Activated B cell treated with CpG ODN at 0.5 μM for 24 hours (primary cell): Measurements from ENCODE around the gene ABLIM2. TPM values are rescaled to one million over a fixed set of nuclear protein-coding genes. Genes with fewer than 3 reads are reported as not detected.

Experiments
- ATAC-seq: fragments of 200-7000 bp; cut with Tn5 transposase; one replicate; pipeline ENCODE4 v1.10.0; 2021; ENCODE audit warnings: low read depth, mild to moderate bottlenecking, moderate library complexity
- CTCF ChIA-PET: fragments of 350-600 bp; sonication (Branson Sonifier 250); formaldehyde crosslinking; loops from one replicate; lab custom pipeline; 2021; ENCODE audit warnings: antibody characterized with exemption; lab: Charles Lee
- POLR2A ChIA-PET: fragments of 350-600 bp; sonication (Branson Sonifier 250); formaldehyde crosslinking; loops from one replicate; lab custom pipeline; 2021; ENCODE audit warnings: antibody characterized with exemption; lab: Charles Lee
- DNase-seq: peaks from one replicate; pipeline ENCODE4 v3.0.0; 2022
- H3K27ac Mint-ChIP-seq: one replicate; pipeline ENCODE4 v1.8.0; 2020; ENCODE audit warnings: mixed read lengths
- H3K27me3 Mint-ChIP-seq: one replicate; pipeline ENCODE4 v1.8.0; 2021; ENCODE audit warnings: mixed read lengths
- H3K36me3 Mint-ChIP-seq: one replicate; pipeline ENCODE4 v1.8.0; 2021; ENCODE audit warnings: low read depth, mixed read lengths
- H3K4me1 Mint-ChIP-seq: one replicate; pipeline ENCODE4 v1.8.0; 2021; ENCODE audit warnings: mixed read lengths
- H3K4me3 Mint-ChIP-seq: one replicate; pipeline ENCODE4 v1.8.0; 2020; ENCODE audit warnings: mild to moderate bottlenecking, mixed read lengths
- H3K9me3 Mint-ChIP-seq: one replicate; pipeline ENCODE4 v1.8.0; 2020; ENCODE audit warnings: mixed read lengths
- CTCF ChIP-seq: fragments of 200-600 bp; IDR thresholded peaks from one replicate; pipeline ENCODE4 v1.8.0; 2022; ENCODE audit warnings: antibody characterized with exemption, mild to moderate bottlenecking
- intact Hi-C: fragments of 100-400 bp; cut with micrococcal nuclease; formaldehyde crosslinking; loops from one replicate; pipeline ENCODE4 v1.15.1; 2024
- total RNA-seq: library from RNA; stranded (reverse); gene quantifications from 2 replicates; pipeline ENCODE4 v1.2.3, GENCODE V29; 2022

The ABLIM2 gene
- total RNA-seq, 1 donor from 2014 or later: 5.2 TPM

- no peak overlapping the region for H3K4me3 Mint-ChIP-seq
- H3K9me3 Mint-ChIP-seq: no peaks in the 10 kb centered on the region
- no peaks in the 10 kb centered on the region for H3K4me1 Mint-ChIP-seq
- no peak for ATAC-seq
- TF ChIP-seq CTCF: no peak
- CTCF ChIA-PET: no interaction called here
- peaks cover 5% of the 10 kb centered on the region for H3K27me3 Mint-ChIP-seq
- no peak overlapping the region for H3K27ac Mint-ChIP-seq
- POLR2A ChIA-PET: no interaction called here
- no peaks in the 10 kb centered on the region for H3K36me3 Mint-ChIP-seq
- intact Hi-C loops: no loop called here
- no peak for DNase-seq
These were observed 55.8 kb downstream of the ABLIM2 start for GRCh38 chr4:8102831-8103230.

DNA sequence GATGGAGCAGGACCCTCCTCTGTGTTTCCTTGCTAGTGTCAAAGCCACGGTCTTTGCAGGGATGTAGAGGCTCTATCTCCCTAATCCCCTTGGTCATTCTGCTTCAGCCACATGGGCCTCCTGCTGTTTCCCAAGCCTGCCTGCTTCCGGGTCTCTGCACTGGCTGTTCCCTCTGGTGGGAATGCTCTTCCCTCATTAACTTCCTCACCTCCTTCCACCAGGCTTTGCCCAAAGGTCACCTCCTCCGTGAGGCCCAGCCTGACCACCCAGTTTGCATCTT lies 56.6 kb downstream of the ABLIM2 start:
- H3K36me3 Mint-ChIP-seq: no peaks in the 10 kb centered on the region
- no peak overlapping the region for H3K4me3 Mint-ChIP-seq
- no peaks in the 10 kb centered on the region for H3K9me3 Mint-ChIP-seq
- peaks cover 3% of the 10 kb centered on the region for H3K27me3 Mint-ChIP-seq
- DNase-seq (no peak), ATAC-seq (no peak)
- ChIA-PET POLR2A (no interaction called here), CTCF (no interaction called here)
- H3K27ac Mint-ChIP-seq: no peak overlapping the region
- intact Hi-C loops: no loop called here
- no peaks in the 10 kb centered on the region for H3K4me1 Mint-ChIP-seq
- no peak for TF ChIP-seq CTCF

GRCh38 chr4:8101213-8102075 lies 57.2 kb downstream of the ABLIM2 start:
- Mint-ChIP-seq H3K36me3 (no peaks in the 10 kb centered on the region), H3K27me3 (peaks cover 3% of the 10 kb centered on the region), H3K4me1 (no peaks in the 10 kb centered on the region), H3K27ac (no peak overlapping the region), H3K9me3 (no peaks in the 10 kb centered on the region), H3K4me3 (no peak overlapping the region)
- DNase-seq (no peak), ATAC-seq (no peak)
- CTCF ChIA-PET: no interaction called here
- POLR2A ChIA-PET: interaction anchor here (0.7 kb wide), 1 partner anchor 294 kb away, joined by 8 read pairs; no protein-coding TSS in a partner anchor
- intact Hi-C loops: no loop called here
- TF ChIP-seq CTCF: no peak

GRCh38 chr4:8099981-8100464 lies 58.6 kb downstream of the ABLIM2 start:
- Mint-ChIP-seq H3K27me3 (peaks cover 3% of the 10 kb centered on the region), H3K4me3 (no peak overlapping the region), H3K36me3 (peaks cover 1% of the 10 kb centered on the region), H3K4me1 (no peaks in the 10 kb centered on the region), H3K9me3 (no peaks in the 10 kb centered on the region), H3K27ac (no peak overlapping the region)
- ChIA-PET CTCF (no interaction called here), POLR2A (no interaction called here)
- intact Hi-C loops: no loop called here
- no peak for TF ChIP-seq CTCF
- ATAC-seq: no peak
- no peak for DNase-seq

- ChIA-PET CTCF (interaction anchor here (0.8 kb wide), 1 partner anchor 12 kb away, joined by 4 read pairs; no protein-coding TSS in a partner anchor), POLR2A (no interaction called here)
- TF ChIP-seq CTCF: no peak
- DNase-seq (no peak), ATAC-seq (no peak)
- peaks cover 3% of the 10 kb centered on the region for H3K36me3 Mint-ChIP-seq
- peaks cover 3% of the 10 kb centered on the region for H3K27me3 Mint-ChIP-seq
- no peak overlapping the region for H3K4me3 Mint-ChIP-seq
- intact Hi-C loops: no loop called here
- H3K4me1 Mint-ChIP-seq: no peaks in the 10 kb centered on the region
- H3K27ac Mint-ChIP-seq: no peak overlapping the region
- peaks cover 11% of the 10 kb centered on the region for H3K9me3 Mint-ChIP-seq
These were observed 60.1 kb downstream of the ABLIM2 start for GRCh38 chr4:8098506-8098905.
